ENCODE measurements around the gene GNAT1.

GRCh38 chr3:50212971-50213370 is 21.6 kb downstream of the GNAT1 start:
- TF ChIP-seq CTCF (IDR thresholded peaks at IDR 0.05): no peak
- no peak for TF ChIP-seq POLR2A (IDR thresholded peaks at IDR 0.05)
